ENCODE measurements around the gene TFEB. TPM values are rescaled to one million over a fixed set of nuclear protein-coding genes. Genes with fewer than 3 reads are reported as not detected.

TFEB gene
- total RNA-seq, 1 donor from 2014 or later: 5.1 TPM

DNA sequence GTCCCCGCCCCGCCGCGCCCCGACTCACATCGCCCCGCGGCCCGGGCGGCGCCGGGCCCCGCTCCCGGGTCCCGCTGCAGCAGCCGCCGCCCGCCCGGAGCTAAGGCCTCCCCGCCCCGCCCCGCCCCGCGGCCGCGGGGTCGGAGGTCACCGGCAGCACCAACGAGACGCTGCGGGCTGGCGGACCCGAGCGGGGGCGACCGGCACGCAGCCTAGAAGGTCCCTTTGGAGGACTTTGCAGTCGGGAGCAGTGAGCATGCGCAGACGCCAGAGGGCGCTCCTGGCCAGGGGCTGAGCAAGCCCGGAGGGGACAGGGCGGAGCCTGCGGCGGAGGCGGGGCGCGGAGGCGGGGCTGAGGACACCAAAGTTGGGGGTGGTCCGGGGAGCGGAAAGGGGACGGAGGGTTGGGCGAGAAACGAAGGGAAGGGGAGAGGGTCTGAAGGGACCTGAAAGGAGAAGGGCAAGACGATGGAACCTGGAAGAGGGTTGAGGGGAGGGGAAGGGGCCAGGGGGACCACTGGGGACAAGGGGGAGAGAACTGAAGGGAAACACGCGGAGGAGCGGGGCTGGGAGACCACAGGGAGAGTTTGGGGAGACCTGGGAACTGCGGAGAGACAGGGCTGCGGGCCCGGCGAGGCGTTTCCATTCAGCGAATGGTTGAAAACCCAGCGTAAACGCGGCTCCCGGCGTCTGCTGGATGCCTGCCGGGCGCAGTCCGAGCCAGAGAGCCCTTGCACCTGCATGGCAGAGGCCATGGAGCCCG, 44.6 kb upstream of the TFEB start, which contains the start of gene FRS3:
TSS of gene FRS3 (minus strand) at position 113 of the 763 bp plus-strand sequence. CDS start 2,913 bp downstream, outside the sequence.
- Histone ChIP-seq H3K4me3 (ENCODE audit: low read depth, low read length) (peak within 1 kb of the TSS; percentile 70), H3K36me3 (ENCODE audit: control insufficient read depth, insufficient read depth, low read length) (no peaks in the 10 kb centered on the region), H3K27me3 (ENCODE audit: control insufficient read depth, insufficient read depth, low read length) (no peaks in the 10 kb centered on the region)
- peak; percentile 71 for DNase-seq (ENCODE audit: low read depth)
- peak; percentile 92 for TF ChIP-seq CTCF (IDR thresholded peaks at IDR 0.05; ENCODE audit: insufficient read depth, low read length, poor library complexity, severe bottlenecking)

DNA sequence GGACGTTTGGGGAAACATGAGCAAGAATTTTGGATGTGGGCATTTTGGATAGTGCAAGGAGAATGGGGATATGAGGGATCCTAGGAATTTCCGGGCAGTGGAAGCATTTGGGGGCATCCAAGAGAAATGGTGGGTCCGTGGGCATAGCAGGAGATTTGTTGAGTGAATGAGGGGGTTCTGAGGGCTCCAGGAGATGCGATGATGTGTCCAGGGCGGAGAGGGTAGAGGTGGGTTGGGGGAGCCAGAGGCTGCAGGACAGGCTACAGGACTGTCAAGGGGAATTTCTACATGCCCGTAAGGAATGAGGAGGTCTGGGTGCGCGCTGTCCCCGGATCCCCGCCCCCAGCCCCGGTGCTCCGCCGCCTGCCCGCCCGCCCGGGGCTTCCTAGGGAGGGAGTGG, 43.9 kb upstream of the TFEB start:
- no peaks in the 10 kb centered on the region for H3K27me3 ChIP-seq (ENCODE audit: control insufficient read depth, insufficient read depth, low read length)
- peak overlapping the region; percentile 70 for H3K4me3 ChIP-seq (ENCODE audit: low read depth, low read length)
- H3K36me3 ChIP-seq (ENCODE audit: control insufficient read depth, insufficient read depth, low read length): no peaks in the 10 kb centered on the region
- no peak for DNase-seq (ENCODE audit: low read depth)
- TF ChIP-seq CTCF (IDR thresholded peaks at IDR 0.05; ENCODE audit: insufficient read depth, low read length, poor library complexity, severe bottlenecking): no peak

DNA sequence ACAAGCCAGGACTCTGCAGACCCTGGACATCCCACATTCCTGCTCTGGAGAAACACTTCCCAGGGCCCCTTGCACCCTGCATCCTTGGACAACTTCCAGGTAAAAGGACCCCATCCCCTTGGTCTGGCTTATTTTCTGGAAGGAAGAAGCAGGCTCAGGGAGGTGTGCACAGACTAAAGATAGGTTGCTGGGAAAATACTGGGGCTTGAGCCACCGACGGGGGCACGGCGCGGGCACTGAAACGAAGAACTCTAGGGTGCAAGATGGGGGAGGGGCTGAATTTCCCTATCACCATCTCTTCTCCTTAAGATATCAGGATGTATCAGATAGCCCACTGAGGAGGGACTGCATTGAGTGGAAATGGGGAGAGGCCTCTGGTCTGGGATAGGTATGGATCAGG, 43.5 kb upstream of the TFEB start:
- Histone ChIP-seq H3K36me3 (ENCODE audit: control insufficient read depth, insufficient read depth, low read length) (no peaks in the 10 kb centered on the region), H3K4me3 (ENCODE audit: low read depth, low read length) (peak overlapping the region; percentile 70), H3K27me3 (ENCODE audit: control insufficient read depth, insufficient read depth, low read length) (no peaks in the 10 kb centered on the region)
- no peak for TF ChIP-seq CTCF (IDR thresholded peaks at IDR 0.05; ENCODE audit: insufficient read depth, low read length, poor library complexity, severe bottlenecking)
- no peak for DNase-seq (ENCODE audit: low read depth)

DNA sequence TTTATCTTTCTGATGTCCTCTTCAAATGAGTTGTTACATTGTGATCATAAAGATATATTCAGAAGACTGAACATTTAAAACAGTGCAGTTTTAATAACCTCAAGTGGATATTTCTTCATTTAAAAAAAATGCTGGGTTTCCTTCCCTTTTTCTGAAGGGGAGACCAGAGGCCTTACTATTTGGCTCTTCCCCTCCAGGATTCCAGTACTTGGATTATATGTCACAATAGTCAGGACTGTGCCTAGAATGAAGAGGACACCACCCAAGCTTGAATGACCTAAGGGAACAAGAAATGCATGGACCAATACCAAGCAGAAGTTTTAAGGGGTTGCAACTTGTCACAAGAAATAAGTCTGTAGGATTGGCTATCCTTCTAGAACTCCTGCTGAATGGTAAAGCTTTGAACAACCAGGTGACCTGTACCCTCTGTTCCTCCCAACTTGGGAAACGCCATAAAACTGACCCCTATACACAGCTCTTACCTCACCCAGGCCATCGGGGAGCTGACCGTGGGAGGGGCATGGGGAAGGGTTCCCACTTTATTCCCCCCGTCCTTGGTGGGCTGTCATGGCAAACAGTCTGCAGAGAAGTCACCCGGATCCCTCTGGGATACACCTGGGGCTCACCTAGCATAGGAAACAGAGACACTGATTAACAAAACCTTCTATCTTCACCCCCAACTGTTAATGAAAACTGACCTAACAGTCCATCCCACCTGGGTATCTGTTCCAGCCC, 42.3 kb upstream of the TFEB start:
- Histone ChIP-seq H3K27me3 (ENCODE audit: control insufficient read depth, insufficient read depth, low read length) (no peaks in the 10 kb centered on the region), H3K36me3 (ENCODE audit: control insufficient read depth, insufficient read depth, low read length) (no peaks in the 10 kb centered on the region), H3K4me3 (ENCODE audit: low read depth, low read length) (no peak overlapping the region)
- no peak for DNase-seq (ENCODE audit: low read depth)
- TF ChIP-seq CTCF (IDR thresholded peaks at IDR 0.05; ENCODE audit: insufficient read depth, low read length, poor library complexity, severe bottlenecking): no peak

GRCh38 chr6:41775293-41775882, 40.0 kb upstream of the TFEB start:
- H3K27me3 ChIP-seq (ENCODE audit: control insufficient read depth, insufficient read depth, low read length): no peaks in the 10 kb centered on the region
- H3K36me3 ChIP-seq (ENCODE audit: control insufficient read depth, insufficient read depth, low read length): no peaks in the 10 kb centered on the region
- no peak for TF ChIP-seq CTCF (IDR thresholded peaks at IDR 0.05; ENCODE audit: insufficient read depth, low read length, poor library complexity, severe bottlenecking)
- DNase-seq (ENCODE audit: low read depth): no peak
- H3K4me3 ChIP-seq (ENCODE audit: low read depth, low read length): no peak overlapping the region

All from kidney epithelial cell (primary cell).